HG03066 (cell line): ENCODE results near the gene COBL.

Experiments
- ATAC-seq: cut with Tn5 transposase; IDR thresholded peaks from one replicate; pipeline ENCODE4 v1.9.1; 2021; ENCODE audit warnings: low read depth; ENCODE audit not compliant: unreplicated experiment

The COBL gene

DNA sequence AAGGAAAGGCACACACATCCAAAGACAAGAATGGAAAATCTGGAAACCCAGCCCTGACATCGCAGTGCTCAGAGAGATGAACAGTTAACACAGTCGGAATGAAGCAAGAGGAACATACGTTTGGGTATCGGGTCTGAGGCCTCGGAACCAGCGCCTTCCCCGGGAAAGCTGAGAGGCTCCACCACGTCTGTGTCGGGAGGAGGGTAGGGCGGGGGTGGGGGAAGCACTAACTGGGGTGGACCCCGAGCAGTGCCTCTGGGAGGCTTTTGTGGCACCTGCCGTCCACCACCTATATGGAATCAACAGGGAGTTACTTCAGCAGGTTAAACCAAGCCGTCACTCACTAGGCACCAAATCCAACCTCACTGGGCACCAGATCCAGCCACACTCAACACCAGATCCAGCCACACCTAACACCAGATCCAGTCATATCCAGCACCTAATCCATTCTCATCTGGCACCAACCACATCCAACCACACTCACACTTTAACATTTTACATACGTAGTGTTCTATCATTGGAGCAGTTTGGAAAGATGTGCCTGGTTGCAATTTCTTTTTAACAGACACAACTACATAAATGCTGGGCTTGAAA lies 233.6 kb downstream of the COBL start:
- no peak for ATAC-seq

DNA sequence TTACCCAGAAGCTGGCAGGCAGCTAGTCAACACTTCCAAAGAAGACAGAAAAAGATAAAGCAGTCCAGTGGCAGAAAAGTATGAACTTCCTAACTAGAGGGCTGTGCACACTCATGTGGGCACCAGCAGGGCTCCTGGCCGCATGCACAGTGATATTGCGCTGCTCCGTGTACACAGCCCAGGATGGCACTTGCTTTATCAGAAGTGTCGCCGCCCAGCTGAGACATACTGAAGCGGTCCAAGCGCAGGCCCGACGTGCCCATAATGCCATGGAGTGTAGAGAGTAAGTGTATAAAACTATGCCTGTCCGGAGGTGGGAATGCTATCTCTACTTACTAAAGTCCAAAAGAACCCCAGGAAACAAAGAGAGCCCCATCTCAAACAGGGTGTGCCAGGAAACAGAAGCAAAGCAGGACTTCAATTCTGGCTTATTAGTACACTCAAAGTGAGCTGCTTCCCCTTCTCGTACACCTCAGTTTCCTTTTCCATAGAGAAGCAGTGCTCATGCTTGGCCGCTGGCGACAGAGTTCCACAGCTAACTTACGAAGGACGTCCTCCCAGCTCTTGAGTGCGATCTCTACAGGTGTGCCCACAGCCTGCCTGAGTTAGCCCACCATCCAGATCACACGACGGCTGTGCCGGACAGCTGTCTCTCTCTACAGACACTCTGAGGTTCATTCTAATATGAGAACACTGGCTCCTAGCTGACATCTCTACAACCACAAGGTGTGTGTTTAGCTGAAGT lies 234.3 kb downstream of the COBL start:
- ATAC-seq, result no peak

DNA sequence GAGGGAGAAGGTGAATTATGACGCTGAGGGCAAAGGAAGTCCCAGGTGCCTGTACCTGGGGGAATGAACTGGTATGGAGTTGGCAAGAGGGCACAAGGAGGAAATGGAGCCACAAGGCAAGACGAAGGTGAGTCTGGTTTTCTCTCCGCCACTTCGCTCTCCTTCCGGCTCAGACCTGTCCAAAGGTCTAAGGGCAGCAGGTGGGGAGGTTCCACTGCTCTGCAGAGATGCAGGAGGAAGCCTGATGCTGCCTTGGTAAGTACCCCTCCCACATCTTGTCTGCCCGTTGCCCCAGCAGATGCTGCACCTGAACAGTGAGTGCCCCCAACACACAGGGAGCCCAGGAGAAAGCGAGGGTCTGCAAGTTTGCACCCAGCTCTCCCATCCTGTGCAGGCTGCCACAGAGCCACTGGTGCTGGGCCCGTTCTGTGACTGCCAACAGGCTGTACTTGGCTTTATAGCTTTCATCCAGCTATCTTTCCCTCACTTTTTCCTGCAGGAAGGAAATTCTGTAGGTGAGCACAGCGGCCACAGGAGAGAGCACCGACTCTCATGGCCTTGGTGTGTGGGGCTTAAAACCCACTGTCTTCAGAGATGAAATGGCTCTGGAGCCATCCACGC lies 235.2 kb downstream of the COBL start:
- no peak for ATAC-seq

DNA sequence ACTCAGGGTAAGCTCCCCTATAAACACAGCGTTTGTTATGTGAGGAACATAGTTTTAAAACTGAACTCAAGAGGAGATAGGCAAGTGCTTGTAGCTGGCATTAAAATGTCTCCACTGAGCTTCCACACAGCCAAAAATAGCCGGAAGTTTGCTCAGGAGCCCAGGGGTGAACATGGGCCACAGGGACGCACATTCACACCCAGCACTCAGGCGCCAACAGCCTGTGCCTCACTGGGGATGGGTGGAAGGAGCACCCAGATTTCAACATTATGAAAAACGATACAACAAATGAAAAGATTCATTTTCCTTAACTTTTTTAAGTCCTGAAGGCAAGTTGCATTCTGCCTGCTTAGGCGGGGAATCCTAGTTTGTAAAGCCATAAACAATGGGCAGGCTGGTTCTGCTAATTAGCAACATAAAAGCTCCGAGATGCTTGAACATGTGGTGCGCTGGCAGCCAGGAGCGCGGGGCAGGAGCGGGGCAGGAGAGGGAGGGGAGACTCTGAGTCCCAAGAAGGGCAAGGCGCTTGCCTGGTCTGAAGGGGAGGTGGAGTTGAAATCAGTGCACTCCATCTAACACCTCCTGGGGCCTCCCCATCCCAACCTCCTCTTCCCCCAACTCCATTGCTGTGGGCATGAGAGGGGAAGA lies 235.9 kb downstream of the COBL start:
- no peak for ATAC-seq

DNA sequence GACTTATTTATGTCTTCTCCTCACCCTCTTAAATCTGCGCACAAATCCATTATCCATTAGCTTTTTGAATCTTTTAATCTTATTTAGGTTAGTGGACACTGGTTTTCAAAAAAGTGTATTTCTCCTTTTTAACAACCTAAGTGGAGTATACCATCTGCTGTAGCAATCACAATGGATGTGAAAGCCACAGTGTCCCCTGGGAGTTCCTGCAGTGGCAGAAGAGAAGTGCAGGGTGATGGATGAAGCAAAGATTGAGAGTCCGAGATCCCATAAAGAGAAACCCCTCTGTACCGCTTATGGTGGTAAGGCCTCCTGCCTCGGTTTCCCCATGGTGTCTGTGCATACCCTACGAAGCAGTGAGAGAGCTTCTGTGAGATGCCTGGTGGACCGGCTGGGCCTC lies 236.4 kb downstream of the COBL start:
- ATAC-seq, result no peak

DNA sequence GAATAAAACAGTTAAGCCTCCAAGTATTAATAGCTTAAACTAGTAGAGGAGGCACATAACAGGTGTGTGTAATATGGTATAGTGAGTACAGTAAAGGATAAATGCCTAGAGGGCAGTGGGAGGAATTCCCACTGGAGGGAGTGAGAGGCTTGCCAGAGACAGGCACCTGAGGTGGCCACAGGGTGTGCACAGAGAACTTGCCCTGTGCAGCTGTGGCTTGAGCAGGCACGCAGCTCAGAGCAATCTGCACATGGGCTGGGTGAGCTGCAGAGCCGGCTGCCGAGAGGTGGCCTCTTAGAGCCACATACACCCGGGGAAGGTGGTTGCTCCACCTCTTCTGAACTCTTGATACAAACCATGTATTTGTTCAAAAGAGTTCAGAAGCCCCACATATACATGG lies 237.1 kb downstream of the COBL start:
- ATAC-seq, result no peak

DNA sequence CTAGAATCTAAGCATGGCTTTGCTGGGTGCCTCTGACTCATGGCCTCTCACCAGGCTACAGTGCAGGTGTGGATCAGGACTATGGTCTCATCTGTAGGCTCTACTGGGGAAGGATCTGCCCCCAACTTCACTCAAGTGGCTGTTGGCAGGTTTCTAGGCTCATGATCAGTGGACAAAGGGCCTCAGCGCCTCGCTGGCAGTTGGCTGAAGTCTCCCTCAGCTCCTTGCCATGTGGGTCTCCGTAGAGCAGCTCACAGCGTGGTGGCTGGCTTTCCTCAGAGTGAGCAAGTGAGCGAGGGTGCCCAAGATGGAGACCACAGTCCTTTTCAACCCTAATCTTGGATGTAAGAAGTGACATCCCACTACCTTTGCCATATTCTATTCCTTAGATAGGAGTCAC lies 238.0 kb downstream of the COBL start:
- ATAC-seq, result no peak

DNA sequence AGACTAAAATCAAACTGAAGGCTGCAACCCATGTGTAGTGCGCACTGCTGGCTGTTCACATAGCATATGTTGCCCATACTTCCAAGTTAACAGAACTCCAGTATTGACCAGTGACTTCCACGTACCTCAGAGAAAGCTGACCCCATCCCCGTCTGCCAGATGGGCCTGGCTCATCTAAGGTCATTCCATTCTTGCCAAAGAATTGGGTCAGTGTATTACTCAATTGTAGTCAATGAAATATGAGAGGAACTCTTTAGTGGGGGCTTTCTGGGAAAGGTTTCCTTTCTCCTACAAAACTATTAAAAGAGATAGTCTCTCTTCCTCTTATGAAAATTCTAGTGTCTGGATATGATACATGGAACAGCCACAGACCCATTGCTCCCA lies 238.6 kb downstream of the COBL start:
- ATAC-seq, result no peak

DNA sequence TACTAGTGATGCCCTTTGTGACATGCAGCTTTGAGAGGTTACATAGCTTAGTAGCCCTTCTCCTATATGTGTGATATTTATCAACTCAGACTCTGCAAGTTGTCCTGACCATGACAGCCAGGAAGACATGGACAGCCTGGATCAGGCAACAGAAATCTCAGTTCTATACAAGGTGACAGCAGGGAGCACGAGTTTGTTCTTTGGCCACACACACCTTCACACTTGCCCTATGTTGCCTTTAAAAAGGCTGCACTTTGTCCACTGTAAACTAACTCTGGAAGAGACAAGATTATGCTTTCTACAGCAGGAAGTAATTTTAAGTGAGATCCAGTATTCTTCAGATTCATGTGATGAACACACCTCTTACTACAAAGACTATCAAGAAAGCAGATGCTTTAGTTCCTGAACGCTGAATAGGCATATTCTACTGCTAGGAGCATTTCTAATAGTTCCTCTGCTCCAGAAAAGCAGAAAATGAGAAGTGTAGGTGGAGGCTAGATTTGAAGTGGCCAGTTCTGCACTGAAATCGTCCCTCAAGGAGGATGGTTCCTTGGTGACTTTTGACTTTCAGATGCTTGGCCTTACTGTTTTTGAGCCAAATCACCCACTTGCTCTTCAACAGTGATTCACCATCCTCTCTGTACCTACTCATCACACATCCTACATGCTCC lies 239.2 kb downstream of the COBL start:
- no peak for ATAC-seq

DNA sequence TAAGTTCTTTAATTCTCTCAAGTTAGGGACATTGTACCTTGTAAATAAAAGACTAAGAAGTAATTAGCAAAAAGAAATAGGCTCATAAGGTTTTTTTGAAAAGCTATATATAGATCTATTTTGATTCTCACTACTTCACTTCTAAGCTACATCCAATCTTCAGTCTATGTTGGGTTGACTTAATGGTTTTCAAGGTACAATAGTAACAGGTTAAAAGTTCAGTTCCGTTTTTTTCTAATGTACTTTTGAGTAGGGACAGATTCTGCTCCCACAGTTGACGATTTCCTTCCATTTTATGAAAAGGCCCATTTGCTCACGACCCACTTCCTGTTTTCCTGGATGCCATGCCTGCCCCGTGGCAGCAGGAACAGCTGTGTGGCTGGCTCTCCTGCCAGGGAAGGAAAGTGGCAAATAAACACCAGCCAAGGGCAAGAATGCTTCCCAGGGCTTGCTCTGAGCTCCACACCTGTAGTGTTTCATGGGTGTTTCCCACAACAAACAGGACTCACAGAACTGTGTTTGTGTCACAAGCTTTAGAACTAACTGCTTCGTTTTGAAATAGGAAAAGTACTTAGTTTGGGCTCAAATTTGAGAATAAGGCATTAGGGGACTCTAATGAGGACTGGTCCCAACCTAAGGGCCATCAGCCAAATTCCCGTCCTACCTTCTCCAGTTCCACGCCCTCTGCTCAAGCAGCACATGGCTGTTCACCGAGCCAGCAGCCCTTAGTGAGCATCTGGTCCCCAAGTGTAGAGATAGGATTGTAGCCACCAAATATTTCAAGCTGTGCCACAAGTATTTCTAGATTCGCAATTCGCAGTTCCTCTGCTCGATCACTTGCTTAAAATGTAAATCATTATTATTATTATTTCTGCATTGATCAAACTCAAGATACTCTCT lies 240.7 kb downstream of the COBL start:
- ATAC-seq, result no peak

DNA sequence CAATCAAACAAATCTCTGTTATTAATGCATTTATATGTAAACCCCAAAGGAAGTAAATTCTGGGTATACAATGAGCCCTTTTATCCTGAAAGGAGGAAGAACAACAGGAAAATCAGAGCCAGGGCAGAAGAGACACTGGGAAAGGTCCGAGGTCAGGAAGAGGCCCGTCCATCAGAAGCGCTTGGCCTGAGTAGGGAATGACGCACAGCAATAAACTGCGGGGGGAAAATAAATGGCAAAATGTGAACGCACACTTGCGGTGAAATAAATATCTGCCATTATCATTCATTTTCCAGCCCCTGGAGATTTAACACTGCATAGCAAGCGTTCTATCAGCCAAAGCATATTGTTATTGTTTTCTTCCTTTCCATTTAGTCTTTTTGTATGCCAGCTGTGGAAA lies 243.4 kb downstream of the COBL start:
- ATAC-seq, result no peak

DNA sequence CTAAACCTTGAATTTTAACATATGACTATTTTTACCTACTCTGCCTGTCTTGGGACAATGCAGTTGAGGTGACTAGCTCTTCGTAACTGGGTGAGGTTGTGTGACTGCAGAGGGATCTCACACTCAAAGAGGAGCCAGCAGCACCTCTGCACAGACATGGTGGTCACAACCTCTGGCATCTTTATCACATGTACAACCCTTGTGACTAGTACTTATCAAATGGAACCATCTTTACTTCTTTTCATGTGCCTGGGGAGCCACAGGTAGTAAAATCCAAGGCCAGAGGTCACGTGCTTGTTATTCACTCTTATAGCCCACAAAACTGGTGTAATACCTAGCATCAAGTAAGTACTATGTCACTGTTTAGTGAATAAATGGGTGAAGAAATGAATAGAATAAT lies 244.3 kb downstream of the COBL start:
- no peak for ATAC-seq

DNA sequence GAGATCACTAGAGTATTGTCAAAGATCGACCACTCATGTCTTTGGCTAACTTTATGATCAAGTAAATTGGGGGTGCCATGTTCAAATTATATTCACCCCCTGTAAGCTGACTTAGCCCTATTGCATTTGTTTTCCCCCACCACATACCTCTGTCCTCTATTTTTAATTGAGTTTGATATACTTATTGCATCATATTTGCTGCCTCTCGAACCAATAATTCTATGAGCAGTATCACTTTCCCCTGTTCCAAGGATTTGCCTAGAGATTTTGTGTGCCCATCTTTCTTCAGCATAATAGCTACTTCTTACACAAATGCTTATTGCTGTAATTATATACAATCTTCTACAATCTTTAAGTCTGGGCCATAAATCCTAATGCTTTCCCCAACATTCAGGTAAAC lies 245.2 kb downstream of the COBL start:
- ATAC-seq, result no peak

DNA sequence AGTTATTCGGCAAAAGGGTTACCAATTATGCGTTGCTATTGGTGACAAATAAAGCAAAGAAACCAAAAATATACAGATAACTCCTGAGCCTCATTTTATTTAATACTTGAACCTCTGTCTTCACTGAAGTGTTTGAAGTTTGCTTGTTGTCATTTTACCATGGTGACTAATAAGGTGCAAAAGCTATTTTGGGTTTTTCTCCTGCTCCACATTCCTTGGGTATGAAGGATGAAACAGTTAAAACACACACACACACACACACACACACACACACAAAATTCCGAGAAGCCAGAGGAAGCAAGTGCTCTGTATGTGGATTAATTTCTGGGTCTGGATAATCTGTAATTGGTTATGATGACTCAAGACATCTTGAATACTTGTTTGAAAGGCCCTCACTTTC lies 246.5 kb downstream of the COBL start:
- no peak for ATAC-seq

DNA sequence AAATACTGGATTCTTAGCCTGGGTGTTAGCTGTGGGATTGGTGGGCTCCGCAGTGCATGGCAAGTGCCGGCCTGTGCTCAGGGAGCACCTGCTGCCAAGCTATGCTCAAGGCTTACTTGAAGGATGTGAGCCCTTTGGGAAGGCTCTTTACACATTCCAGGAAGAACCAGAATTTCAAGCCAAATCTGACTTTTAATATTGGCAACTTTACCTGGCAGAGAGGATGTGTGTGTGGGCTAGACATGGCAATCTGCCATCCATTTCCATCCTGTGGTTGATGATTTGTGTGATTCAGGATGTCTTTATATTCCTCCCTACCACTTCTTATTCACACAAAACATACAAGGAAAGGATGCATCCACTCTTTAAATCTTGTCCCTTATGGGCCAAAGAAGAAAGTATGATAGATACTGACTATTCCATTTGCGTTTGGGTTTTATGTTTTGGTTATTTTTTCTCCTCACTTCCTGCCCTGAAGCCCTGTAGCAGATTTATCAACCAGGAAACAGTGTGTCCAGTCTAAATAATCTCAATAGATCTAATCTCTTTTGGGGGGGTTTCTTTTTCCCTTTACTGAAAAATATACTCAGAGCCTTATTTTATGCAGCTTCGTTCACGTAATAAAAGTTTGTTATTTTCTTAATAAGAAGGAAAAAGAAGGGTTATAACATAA lies 247.1 kb downstream of the COBL start:
- ATAC-seq, result no peak

DNA sequence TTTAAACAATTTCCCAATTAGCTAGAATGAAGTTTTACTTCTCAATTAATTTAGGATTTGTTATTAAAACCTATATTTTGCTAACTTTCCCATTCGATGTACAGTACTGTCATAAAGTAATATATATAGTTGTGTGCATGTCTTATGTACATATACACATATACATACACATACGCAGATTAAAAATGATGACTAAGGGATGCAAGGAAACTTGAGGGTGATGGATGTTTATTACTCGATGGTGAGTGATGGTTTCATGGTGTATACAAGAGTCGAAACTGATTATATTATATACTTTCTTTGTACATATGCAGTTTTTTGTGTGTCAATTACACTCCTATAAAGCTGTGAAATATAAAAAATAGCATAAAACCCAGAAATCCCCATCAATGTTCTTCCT lies 248.2 kb downstream of the COBL start:
- no peak for ATAC-seq

DNA sequence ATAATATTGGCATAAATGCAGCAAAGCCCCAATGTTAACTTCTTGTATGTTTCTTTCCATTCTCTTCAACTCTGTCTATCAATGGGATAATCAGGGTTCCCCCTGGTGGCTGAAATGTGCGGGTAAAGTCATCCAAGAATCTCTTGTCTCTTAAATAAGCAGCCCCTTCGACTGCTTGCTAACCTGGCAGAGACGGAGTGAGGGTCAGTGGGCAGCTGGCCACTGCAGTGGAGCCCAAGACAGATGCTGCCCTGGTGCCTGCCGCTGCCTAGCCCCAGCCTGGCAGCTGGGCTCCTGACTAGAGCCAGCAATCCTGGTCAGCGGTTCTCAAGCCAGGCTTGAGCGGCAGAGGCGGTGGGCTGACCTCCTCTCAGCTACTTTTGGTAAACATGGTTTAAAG lies 248.9 kb downstream of the COBL start:
- ATAC-seq, result no peak

DNA sequence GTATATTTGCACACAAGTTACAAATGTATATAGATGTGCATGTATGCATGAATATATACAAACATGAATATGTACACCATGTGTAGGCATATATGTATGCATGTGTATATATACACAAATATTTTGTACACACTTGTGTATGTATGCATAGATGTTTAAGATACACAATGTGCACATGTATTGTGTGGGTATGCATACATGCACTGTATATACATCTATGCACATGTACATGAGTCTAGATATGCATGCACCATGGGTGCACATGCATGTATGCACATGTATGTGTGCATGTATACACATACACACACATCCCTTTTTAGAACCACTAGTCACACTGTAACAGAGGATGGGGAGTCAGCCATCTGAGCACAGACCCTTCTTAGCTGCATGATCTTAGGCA lies 249.4 kb downstream of the COBL start:
- no peak for ATAC-seq

DNA sequence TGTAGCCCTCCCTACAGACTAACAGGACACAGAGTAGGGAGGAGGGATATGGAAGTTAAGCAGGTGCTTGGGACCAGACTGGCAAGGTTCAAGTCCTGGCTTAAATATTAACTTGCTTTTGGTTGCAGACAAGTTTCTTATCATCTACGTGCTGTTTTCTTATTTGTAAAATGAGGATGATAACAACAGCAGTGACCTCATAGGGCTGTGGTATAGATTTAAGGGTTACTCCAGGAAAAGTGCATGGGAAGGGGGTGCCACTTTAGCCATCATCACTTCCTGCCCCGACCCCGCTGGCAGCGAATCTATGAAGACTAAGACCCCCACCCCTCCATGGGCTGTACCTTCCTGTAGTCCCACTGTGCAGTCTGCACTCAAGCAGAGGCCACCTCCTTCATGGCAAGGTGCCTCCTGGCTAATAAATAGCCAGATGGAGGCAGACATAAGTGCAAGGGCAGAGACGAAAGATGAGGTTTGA lies 250.2 kb downstream of the COBL start:
- ATAC-seq, result no peak

DNA sequence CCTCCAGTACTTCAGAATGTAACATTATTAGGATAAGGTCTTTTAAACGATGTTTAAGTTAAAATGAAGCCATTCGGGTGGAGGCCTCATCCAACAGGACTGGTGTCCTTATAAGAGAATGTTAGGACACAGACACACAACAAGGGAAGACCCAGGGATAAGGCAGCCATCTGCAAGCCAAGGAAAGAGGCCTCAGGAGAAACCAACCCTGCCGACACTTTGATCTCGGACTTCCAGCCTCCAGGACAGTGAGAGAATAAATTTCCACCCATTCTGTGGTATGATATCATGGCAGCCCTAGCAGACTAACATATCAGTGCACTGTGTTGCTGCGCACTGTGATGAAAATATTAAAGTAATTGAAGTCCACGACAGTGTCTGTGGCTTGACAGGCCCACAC lies 250.8 kb downstream of the COBL start:
- ATAC-seq, result no peak
